Karpas-422 (cell line): Measurements from ENCODE around the gene RAPSN. TPM values are rescaled to one million over a fixed set of nuclear protein-coding genes. Genes with fewer than 3 reads are reported as not detected.

Source experiments
- DNase-seq: peaks from one replicate; pipeline ENCODE4 v3.0.0-alpha.2; 2015
- H2AFZ ChIP-seq: fragments of 200-600 bp; sonication (generic); 2 replicates; pipeline ENCODE4 v1.6.1; 2014; ENCODE audit warnings: antibody characterized with exemption, low read length, mixed read lengths
- H3K27ac ChIP-seq: fragments of 200-600 bp; sonication (generic); 2 replicates; pipeline ENCODE4 v1.5.1; 2014; ENCODE audit warnings: mild to moderate bottlenecking, low read length, moderate library complexity
- H3K27me3 ChIP-seq: fragments of 200-600 bp; sonication (generic); 2 replicates; pipeline ENCODE4 v1.6.1; 2014; ENCODE audit warnings: low read length, mixed read lengths
- H3K36me3 ChIP-seq: fragments of 200-600 bp; sonication (generic); 2 replicates; pipeline ENCODE4 v1.6.1; 2014; ENCODE audit warnings: low read length, mixed read lengths; ENCODE audit not compliant: insufficient read depth
- H3K4me1 ChIP-seq: fragments of 200-600 bp; sonication (generic); 2 replicates; pipeline ENCODE4 v1.6.1; 2014; ENCODE audit warnings: mild to moderate bottlenecking, low read length, mixed read lengths
- H3K4me2 ChIP-seq: fragments of 200-600 bp; sonication (generic); 2 replicates; pipeline ENCODE4 v1.6.1; 2014; ENCODE audit warnings: low read length, low read depth, mild to moderate bottlenecking; ENCODE audit not compliant: poor library complexity, severe bottlenecking
- H3K4me3 ChIP-seq: fragments of 200-600 bp; sonication (generic); 2 replicates; pipeline ENCODE4 v1.5.1; 2014; ENCODE audit warnings: mild to moderate bottlenecking, antibody characterized with exemption, low read length, mixed read lengths
- H3K79me2 ChIP-seq: fragments of 200-600 bp; sonication (generic); 2 replicates; pipeline ENCODE4 v1.6.1; 2014; ENCODE audit warnings: mild to moderate bottlenecking, low read length, mixed read lengths
- H3K9ac ChIP-seq: fragments of 200-600 bp; sonication (generic); 2 replicates; pipeline ENCODE4 v1.6.0; 2014; ENCODE audit warnings: low read length
- H3K9me2 ChIP-seq: fragments of 200-600 bp; sonication (generic), shearing (Covaris generic); replicated peaks from 2 replicates; pipeline ENCODE4 v1.6.0; 2014; ENCODE audit warnings: mild to moderate bottlenecking, low read length, moderate library complexity; ENCODE audit not compliant: insufficient read depth
- H3K9me3 ChIP-seq: fragments of 300-700, 200-600 bp; sonication (generic); 2 replicates; pipeline ENCODE4 v1.6.1; 2014; ENCODE audit warnings: low read length, mixed read lengths
- H4K20me1 ChIP-seq: fragments of 200-600 bp; sonication (generic); 2 replicates; pipeline ENCODE4 v1.6.1; 2014; ENCODE audit warnings: mild to moderate bottlenecking, antibody characterized with exemption, low read length, low read depth; ENCODE audit not compliant: insufficient read depth
- total RNA-seq: library from RNA; depleted of rRNA; stranded (reverse); fragments of >200 nt; shearing (Covaris generic); gene quantifications from 2 replicates; pipeline ENCODE4 v1.2.3, GENCODE V29; 2014; ENCODE audit warnings: low replicate concordance

The RAPSN gene
- total RNA-seq, 1 experiment from 2014 or later: 0.52 TPM

DNA sequence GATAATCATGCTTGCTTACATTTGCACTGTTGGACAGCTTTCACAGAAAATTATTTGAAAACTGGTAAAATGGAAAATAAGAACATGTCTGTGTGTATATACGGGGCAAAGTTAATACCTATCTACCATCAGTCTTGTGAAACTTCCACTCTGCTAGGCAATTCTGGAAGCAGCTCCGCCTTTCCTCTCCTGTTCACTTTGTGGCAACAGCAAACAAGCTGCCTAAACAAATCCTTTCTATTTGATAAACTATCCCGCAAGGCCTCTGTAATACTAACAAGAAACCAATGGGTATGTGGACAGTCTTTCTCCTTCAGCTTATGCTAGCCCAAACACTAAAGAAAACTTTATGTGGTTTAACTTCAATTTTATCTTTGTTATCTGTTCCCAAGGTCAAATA lies 39.2 kb upstream of the RAPSN start:
- H3K27me3 ChIP-seq: no peaks in the 10 kb centered on the region
- peak overlapping the region; percentile 41 for H3K27ac ChIP-seq
- peaks cover 52% of the 10 kb centered on the region for H3K36me3 ChIP-seq
- DNase-seq: no peak
- H3K79me2 ChIP-seq: peaks cover 61% of the 10 kb centered on the region
- H3K4me3 ChIP-seq: no peak overlapping the region
- no peak overlapping the region for H3K4me2 ChIP-seq
- no peaks in the 10 kb centered on the region for H3K9me2 ChIP-seq
- no peak overlapping the region for H2AFZ ChIP-seq
- no peaks in the 10 kb centered on the region for H3K9me3 ChIP-seq
- H3K9ac ChIP-seq: no peak overlapping the region
- no peaks in the 10 kb centered on the region; the same call in 1 of the 2 replicates for H4K20me1 ChIP-seq
- peaks cover 27% of the 10 kb centered on the region for H3K4me1 ChIP-seq

DNA sequence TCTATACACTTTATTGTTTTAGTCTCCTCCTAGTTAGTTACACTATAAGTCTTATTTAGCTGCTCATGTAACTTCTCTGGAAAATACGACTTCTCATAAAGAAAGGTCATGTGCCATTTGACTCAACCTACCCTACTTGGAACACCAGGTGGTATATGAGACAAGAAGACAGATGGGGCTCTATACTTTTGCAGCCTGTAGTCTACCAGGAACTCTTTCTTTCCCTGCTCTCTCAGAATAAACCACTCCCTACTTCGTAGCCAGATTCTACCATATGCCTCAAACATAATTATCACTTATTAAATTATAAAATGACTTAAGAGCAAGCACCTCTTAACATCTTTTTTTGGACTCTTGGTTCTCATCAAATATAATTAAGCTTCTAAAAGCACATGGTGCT lies 38.5 kb upstream of the RAPSN start:
- H3K4me3 ChIP-seq: no peak overlapping the region
- no peak overlapping the region for H3K9ac ChIP-seq
- H3K27ac ChIP-seq: peak overlapping the region; percentile 41
- no peaks in the 10 kb centered on the region for H4K20me1 ChIP-seq
- H3K36me3 ChIP-seq: peaks cover 55% of the 10 kb centered on the region
- H3K27me3 ChIP-seq: no peaks in the 10 kb centered on the region
- H3K9me3 ChIP-seq: no peaks in the 10 kb centered on the region
- no peak overlapping the region for H2AFZ ChIP-seq
- no peak overlapping the region for H3K4me2 ChIP-seq
- peaks cover 54% of the 10 kb centered on the region for H3K79me2 ChIP-seq
- H3K9me2 ChIP-seq: no peaks in the 10 kb centered on the region
- no peak for DNase-seq
- H3K4me1 ChIP-seq: peaks cover 34% of the 10 kb centered on the region

DNA sequence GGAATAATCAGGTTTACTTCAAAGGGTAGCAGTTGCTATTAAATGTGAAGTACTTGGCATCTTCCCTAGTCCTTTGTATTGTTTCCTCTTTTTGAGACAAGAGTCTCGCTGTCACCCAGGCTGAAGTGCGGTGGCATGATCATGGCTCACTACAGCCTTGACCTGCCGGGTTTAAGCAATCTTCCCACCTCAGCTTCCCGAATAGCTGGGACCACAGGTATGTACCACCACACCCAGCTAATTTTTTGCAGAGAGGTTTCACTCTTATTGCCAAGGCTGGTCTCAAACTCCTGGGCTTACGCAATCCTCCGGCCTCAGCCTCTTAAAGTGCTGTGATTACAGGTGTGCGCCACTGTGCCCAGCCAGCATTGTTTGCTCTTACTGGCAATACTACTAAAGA lies 36.2 kb upstream of the RAPSN start:
- Histone ChIP-seq H4K20me1 (peaks cover 2% of the 10 kb centered on the region; the same call in 1 of the 2 replicates), H3K9ac (no peak overlapping the region), H3K4me1 (peaks cover 57% of the 10 kb centered on the region), H3K4me3 (no peak overlapping the region), H3K27me3 (no peaks in the 10 kb centered on the region), H3K4me2 (no peak overlapping the region), H3K9me3 (no peaks in the 10 kb centered on the region), H3K79me2 (peaks cover 44% of the 10 kb centered on the region), H3K27ac (no peak overlapping the region), H3K9me2 (no peaks in the 10 kb centered on the region), H2AFZ (no peak overlapping the region), H3K36me3 (peaks cover 63% of the 10 kb centered on the region)
- DNase-seq: no peak

DNA sequence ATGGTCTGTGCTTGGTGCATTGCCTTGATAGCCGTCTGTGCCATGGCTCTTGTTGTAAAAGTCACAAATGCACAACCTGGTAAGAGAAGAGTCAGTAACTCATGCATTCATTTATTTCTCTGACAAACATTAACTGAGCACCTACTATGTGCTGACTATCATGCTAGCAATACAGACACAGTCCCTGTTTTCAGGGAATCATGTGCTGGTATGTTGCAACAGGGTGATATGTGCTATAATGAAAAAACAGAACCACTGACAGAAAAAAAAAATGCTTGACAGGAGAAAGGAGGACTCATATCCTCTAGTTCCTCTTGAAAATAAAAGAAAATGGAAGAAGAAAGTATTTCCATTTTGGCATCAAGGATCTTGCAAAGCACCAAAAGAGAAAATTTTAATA lies 34.5 kb upstream of the RAPSN start:
- DNase-seq: no peak
- Histone ChIP-seq H3K27ac (peak overlapping the region; percentile 93), H3K4me2 (peak overlapping the region; percentile 67), H2AFZ (no peak overlapping the region), H3K9me3 (no peaks in the 10 kb centered on the region), H3K27me3 (no peaks in the 10 kb centered on the region), H3K4me1 (peaks cover 67% of the 10 kb centered on the region), H3K9me2 (no peaks in the 10 kb centered on the region), H4K20me1 (peaks cover 2% of the 10 kb centered on the region; the same call in 1 of the 2 replicates), H3K4me3 (no peak overlapping the region), H3K36me3 (peaks cover 67% of the 10 kb centered on the region), H3K79me2 (peaks cover 45% of the 10 kb centered on the region), H3K9ac (no peak overlapping the region)

DNA sequence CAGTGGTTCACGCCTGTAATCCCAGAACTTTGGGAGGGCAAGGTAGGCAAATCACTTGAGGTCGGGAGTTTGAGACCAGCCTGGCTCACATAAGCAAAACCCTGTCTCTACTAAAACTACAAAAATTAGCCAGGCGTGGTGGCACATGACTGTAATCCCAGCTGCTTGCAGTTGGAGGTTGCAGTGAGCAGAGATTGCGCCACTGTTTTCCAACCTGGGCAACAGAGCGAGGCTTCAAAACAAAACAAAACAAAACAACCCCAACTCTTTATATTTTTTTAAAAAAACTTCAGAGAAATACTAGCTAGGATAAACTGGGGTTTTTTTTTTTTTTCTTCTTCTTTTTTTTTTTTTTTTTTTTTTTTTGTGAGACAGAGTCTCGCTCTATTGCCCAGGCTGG lies 31.8 kb upstream of the RAPSN start:
- Histone ChIP-seq H3K79me2 (peaks cover 42% of the 10 kb centered on the region), H3K9me2 (no peaks in the 10 kb centered on the region), H3K4me1 (peaks cover 64% of the 10 kb centered on the region), H2AFZ (no peak overlapping the region), H3K27me3 (no peaks in the 10 kb centered on the region), H4K20me1 (peaks cover 2% of the 10 kb centered on the region; the same call in 1 of the 2 replicates), H3K36me3 (peaks cover 59% of the 10 kb centered on the region), H3K9ac (peak overlapping the region; percentile 43), H3K27ac (peak overlapping the region; percentile 93), H3K9me3 (no peaks in the 10 kb centered on the region), H3K4me2 (peak overlapping the region; percentile 67), H3K4me3 (peak overlapping the region; percentile 2; the same call in 1 of the 2 replicates)
- DNase-seq: peak; percentile 71

DNA sequence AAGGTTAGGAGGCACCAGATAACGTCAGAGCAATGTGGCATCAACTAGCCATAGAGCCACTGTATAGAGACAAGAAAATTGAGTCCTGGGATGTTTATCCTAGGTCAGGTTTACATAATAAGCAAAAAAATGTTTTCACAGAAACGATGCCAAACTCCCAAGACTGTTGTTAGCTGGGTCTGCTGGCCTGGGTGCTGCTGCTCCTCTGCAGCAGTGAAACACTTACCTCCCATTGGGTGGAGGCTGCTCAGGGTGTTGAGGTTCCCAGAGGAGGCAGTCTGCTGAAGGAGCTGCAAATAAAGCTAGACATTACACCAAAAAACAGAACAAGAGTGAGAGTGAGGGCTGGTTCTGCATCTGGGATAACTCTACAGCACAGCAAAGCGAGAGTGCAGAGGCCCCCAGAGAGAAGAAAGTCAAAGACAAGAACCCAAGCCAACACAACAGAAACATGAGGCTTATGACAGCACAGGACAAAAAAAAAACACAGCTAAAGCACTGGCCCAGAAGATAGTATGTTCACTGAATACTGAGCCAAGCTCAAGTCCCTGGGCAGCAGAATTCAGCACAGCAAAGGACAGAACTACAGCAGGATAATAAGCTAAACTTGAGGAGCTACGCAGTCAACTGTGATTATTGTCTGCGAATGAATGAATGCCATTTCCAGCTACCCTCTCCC lies 29.9 kb upstream of the RAPSN start:
- peaks cover 57% of the 10 kb centered on the region for H3K4me1 ChIP-seq
- H3K9ac ChIP-seq: no peak overlapping the region
- H4K20me1 ChIP-seq: peaks cover 2% of the 10 kb centered on the region; the same call in 1 of the 2 replicates
- H3K4me2 ChIP-seq: no peak overlapping the region
- DNase-seq: no peak
- peaks cover 47% of the 10 kb centered on the region for H3K79me2 ChIP-seq
- peak overlapping the region; percentile 93 for H3K27ac ChIP-seq
- H3K36me3 ChIP-seq: peaks cover 58% of the 10 kb centered on the region
- H3K27me3 ChIP-seq: no peaks in the 10 kb centered on the region
- H3K9me3 ChIP-seq: no peaks in the 10 kb centered on the region
- no peaks in the 10 kb centered on the region for H3K9me2 ChIP-seq
- no peak overlapping the region for H3K4me3 ChIP-seq
- H2AFZ ChIP-seq: no peak overlapping the region

DNA sequence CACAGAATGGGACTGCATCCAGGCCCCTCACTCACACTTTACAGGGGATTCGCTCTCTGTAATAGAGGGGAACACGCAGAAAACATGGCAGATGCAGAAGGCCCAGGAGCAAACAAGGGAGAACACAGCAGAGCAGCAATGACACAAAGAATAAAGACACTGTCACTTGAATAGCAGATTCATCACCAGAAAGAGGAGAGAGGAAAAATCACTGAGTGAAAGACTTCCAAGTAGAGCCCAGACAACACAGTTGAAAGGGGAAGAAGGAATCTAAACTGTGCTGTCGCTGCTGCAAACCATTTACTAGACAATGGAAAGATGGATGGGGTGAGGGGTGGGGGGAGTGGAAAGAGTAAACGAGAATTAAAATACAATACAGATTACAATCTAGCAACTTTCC lies 28.8 kb upstream of the RAPSN start:
- Histone ChIP-seq H2AFZ (no peak overlapping the region), H3K27me3 (no peaks in the 10 kb centered on the region), H3K9ac (no peak overlapping the region), H3K79me2 (peaks cover 51% of the 10 kb centered on the region), H3K4me1 (peaks cover 46% of the 10 kb centered on the region), H3K36me3 (peaks cover 60% of the 10 kb centered on the region), H3K9me2 (no peaks in the 10 kb centered on the region), H3K4me3 (no peak overlapping the region), H3K27ac (0 out of 2 replicates have a peak overlapping the region, but pooled peaks have one; percentile 93), H3K9me3 (no peaks in the 10 kb centered on the region), H3K4me2 (no peak overlapping the region), H4K20me1 (peaks cover 2% of the 10 kb centered on the region; the same call in 1 of the 2 replicates)
- no peak for DNase-seq

DNA sequence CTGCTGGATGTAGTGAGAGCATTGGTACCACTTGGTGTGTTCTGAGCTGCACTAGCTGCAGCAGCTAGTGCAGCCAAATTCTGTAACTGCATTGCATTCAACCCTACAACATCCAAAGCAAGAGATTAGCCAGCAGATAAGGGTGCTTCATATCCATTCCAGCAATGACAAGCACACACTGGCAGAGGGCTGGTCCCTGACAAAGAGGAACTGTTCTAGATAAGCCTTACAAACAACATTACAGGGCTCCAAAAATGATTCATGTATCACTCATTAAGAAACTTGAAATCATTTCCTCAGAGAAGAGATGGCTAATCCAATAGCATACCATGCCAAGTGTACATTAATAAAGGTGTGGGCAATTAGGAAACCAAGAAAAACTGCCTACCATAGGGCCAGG lies 28.4 kb upstream of the RAPSN start:
- Histone ChIP-seq H3K27me3 (no peaks in the 10 kb centered on the region), H3K4me1 (peaks cover 42% of the 10 kb centered on the region), H4K20me1 (peaks cover 2% of the 10 kb centered on the region; the same call in 1 of the 2 replicates), H2AFZ (no peak overlapping the region), H3K9me2 (no peaks in the 10 kb centered on the region), H3K9ac (no peak overlapping the region), H3K36me3 (peaks cover 57% of the 10 kb centered on the region), H3K4me2 (no peak overlapping the region), H3K4me3 (no peak overlapping the region), H3K79me2 (peaks cover 52% of the 10 kb centered on the region), H3K27ac (no peak overlapping the region), H3K9me3 (no peaks in the 10 kb centered on the region)
- no peak for DNase-seq
